HCT116 (cell line): ENCODE data around the gene CGNL1. TPM values are rescaled to one million over a fixed set of nuclear protein-coding genes. Genes with fewer than 3 reads are reported as not detected.

Experiments used
- ATAC-seq: fragments of 200-7000 bp; cut with Tn5 transposase; 2 replicates; pipeline ENCODE4 v1.9.1; 2020; ENCODE audit warnings: mild to moderate bottlenecking, moderate library complexity
- BruUV-seq: library from RNA; stranded (reverse); fragments of 400-500 nt; replicated peaks from 2 replicates; lab custom pipeline; 2021; lab: Mats Ljungman, UMichigan
- CTCF ChIA-PET: fragments of 300-600 bp; sonication (Branson Sonifier 250); formaldehyde crosslinking; loops from one replicate; lab custom pipeline; 2021; ENCODE audit warnings: antibody characterized with exemption; lab: Charles Lee
- POLR2A ChIA-PET: fragments of 300-600, 350-600 bp; sonication (Branson Sonifier 250); formaldehyde crosslinking; loops from one replicate; lab custom pipeline; 2021; ENCODE audit warnings: antibody characterized with exemption; lab: Charles Lee
- RAD21 ChIA-PET, 2 experiments: fragments of 300-600 bp; sonication (Branson Sonifier 250); formaldehyde crosslinking; loops; one replicate each; lab custom pipeline; 2023; ENCODE audit warnings: low total read pairs in 2 of 2; ENCODE audit not compliant: uncharacterized antibody in 2 of 2, unreplicated experiment in 2 of 2, low non-redundant PET in 1 of 2; lab: Charles Lee
- DNase-seq: peaks from one replicate; pipeline ENCODE4 v3.0.0-alpha.2; 2010; ENCODE audit warnings: low read depth, low spot score
- H2AFZ ChIP-seq: fragments of 200-600 bp; shearing (Covaris generic), sonication (generic); 2 replicates; pipeline ENCODE4 v1.6.1; 2017; ENCODE audit warnings: low read depth, mixed run types, mixed read lengths, antibody characterized with exemption, low read length; ENCODE audit not compliant: poor library complexity, severe bottlenecking
- H3K27ac ChIP-seq: 2 replicates; pipeline ENCODE4 v1.5.1; 2012; ENCODE audit warnings: low read depth, low read length
- H3K27me3 ChIP-seq: fragments of 200-600 bp; sonication (generic); 2 replicates; pipeline ENCODE4 v1.6.1; 2016; ENCODE audit warnings: mixed run types, low read length, mixed read lengths; ENCODE audit not compliant: insufficient read depth
- H3K36me3 ChIP-seq, 2 experiments: fragments of 200-500 bp in 1 of 2; fragments of 200-600 bp in 1 of 2; sonication (Bioruptor generic) in 1 of 2; sonication (generic) in 1 of 2; 2 replicates each; pipeline versions ENCODE4 v1.5.1 to v1.6.1; 2014 to 2016; ENCODE audit warnings: low read length in 2 of 2, inconsistent platforms in 1 of 2, mixed read lengths in 1 of 2, mixed run types in 1 of 2; ENCODE audit not compliant: insufficient read depth in 2 of 2, control insufficient read depth in 1 of 2
- H3K4me1 ChIP-seq, 2 experiments: fragments of 200-600 bp in 1 of 2; sonication (generic) in 1 of 2; 2 replicates each; pipeline versions ENCODE4 v1.5.1 to v1.6.1; 2012 to 2017; ENCODE audit warnings: low read length in 2 of 2, inconsistent platforms in 1 of 2, mild to moderate bottlenecking in 1 of 2, mixed read lengths in 1 of 2, mixed run types in 1 of 2, moderate library complexity in 1 of 2; ENCODE audit not compliant: insufficient read depth in 2 of 2, control insufficient read depth in 1 of 2
- H3K4me2 ChIP-seq: fragments of 200-600 bp; sonication (generic); 2 replicates; pipeline ENCODE4 v1.6.1; 2017; ENCODE audit warnings: mixed run types, low read length, mixed read lengths
- H3K4me3 ChIP-seq, 2 experiments: fragments of 200-600 bp in 1 of 2; sonication (generic) in 1 of 2; replicated peaks in 1 of 2; 2 replicates each; pipeline ENCODE4 v1.5.1; 2011 to 2016; ENCODE audit warnings: low read length in 2 of 2, control low read depth in 1 of 2, low read depth in 1 of 2, mild to moderate bottlenecking in 1 of 2, mixed read lengths in 1 of 2, mixed run types in 1 of 2
- H3K79me2 ChIP-seq: fragments of 200-600 bp; sonication (generic); 2 replicates; pipeline ENCODE4 v1.6.1; 2017; ENCODE audit warnings: mild to moderate bottlenecking, mixed run types, low read length, moderate library complexity, mixed read lengths; ENCODE audit not compliant: insufficient read depth
- H3K9ac ChIP-seq: fragments of 200-600 bp; sonication (generic); 2 replicates; pipeline ENCODE4 v1.6.1; 2016; ENCODE audit warnings: low read length, mixed read lengths
- H3K9me2 ChIP-seq: fragments of 200-600 bp; sonication (generic), shearing (Covaris generic); 2 replicates; pipeline ENCODE4 v1.6.1; 2017; ENCODE audit warnings: mixed run types, mild to moderate bottlenecking, moderate library complexity; ENCODE audit not compliant: insufficient read depth
- H3K9me3 ChIP-seq, 2 experiments: fragments of 200-500 bp in 1 of 2; fragments of 200-600 bp in 1 of 2; sonication (Bioruptor generic) in 1 of 2; sonication (generic) in 1 of 2; 2 replicates each; pipeline ENCODE4 v1.6.1; 2014 to 2017; ENCODE audit warnings: low read length in 2 of 2, mixed read lengths in 2 of 2, inconsistent platforms in 1 of 2, low read depth in 1 of 2, mild to moderate bottlenecking in 1 of 2, mixed run types in 1 of 2, moderate library complexity in 1 of 2; ENCODE audit not compliant: control insufficient read depth in 1 of 2, insufficient read depth in 1 of 2
- H4K20me1 ChIP-seq: fragments of 200-600 bp; sonication (generic), shearing (Covaris generic); 2 replicates; pipeline ENCODE4 v1.6.1; 2017; ENCODE audit warnings: mixed run types, mild to moderate bottlenecking, moderate library complexity; ENCODE audit not compliant: insufficient read depth
- ATF3 ChIP-seq: IDR thresholded peaks from 2 replicates; pipeline ENCODE4 v1.6.1; 2012
- CTCF ChIP-seq, 3 experiments: fragments of 200-600 bp in 1 of 3; sonication (generic) in 1 of 3; IDR thresholded peaks in 2 of 3; conservative IDR thresholded peaks in 1 of 3; 2 replicates each; pipeline ENCODE4 v1.5.1; 2012 to 2017; ENCODE audit warnings: low read depth in 2 of 3, low read length in 2 of 3, antibody characterized with exemption in 1 of 3, borderline replicate concordance in 1 of 3, control low read depth in 1 of 3, mild to moderate bottlenecking in 1 of 3, mixed read lengths in 1 of 3, mixed run types in 1 of 3, moderate library complexity in 1 of 3; ENCODE audit not compliant: insufficient read depth in 1 of 3
- EGR1 ChIP-seq: IDR thresholded peaks from 2 replicates; pipeline ENCODE4 v1.6.1; 2012; ENCODE audit warnings: low read depth
- EZH2 ChIP-seq: fragments of 200-600 bp; sonication (generic); IDR thresholded peaks from 2 replicates; pipeline ENCODE4 v1.6.1; 2017; ENCODE audit warnings: antibody characterized with exemption, mixed run types
- EZH2phosphoT487 ChIP-seq: fragments of 200-600 bp; IDR thresholded peaks from 2 replicates; pipeline ENCODE4 v1.6.1; 2018; ENCODE audit warnings: antibody characterized with exemption, borderline replicate concordance
- FOSL1 ChIP-seq: IDR thresholded peaks from 2 replicates; pipeline ENCODE4 v1.6.1; 2012; ENCODE audit warnings: low read depth
- MAX ChIP-seq: IDR thresholded peaks from 2 replicates; pipeline ENCODE4 v1.6.1; 2012
- POLR2AphosphoS5 ChIP-seq: IDR thresholded peaks from 2 replicates; pipeline ENCODE4 v1.6.1; 2011; ENCODE audit warnings: mild to moderate bottlenecking, low read depth, low read length, moderate library complexity
- RAD21 ChIP-seq: IDR thresholded peaks from 2 replicates; pipeline ENCODE4 v1.6.1; 2012; ENCODE audit warnings: low read depth, mild to moderate bottlenecking
- REST ChIP-seq: IDR thresholded peaks from 2 replicates; pipeline ENCODE4 v1.6.1; 2012; ENCODE audit warnings: low read depth
- SP1 ChIP-seq: IDR thresholded peaks from 2 replicates; pipeline ENCODE4 v1.6.1; 2012; ENCODE audit warnings: low read depth
- ZNF274 ChIP-seq: fragments of 200-500 bp; sonication (Bioruptor generic); IDR thresholded peaks from 2 replicates; pipeline ENCODE4 v1.6.1; 2014; ENCODE audit warnings: mild to moderate bottlenecking, low read depth, low read length, inconsistent platforms
- intact Hi-C: fragments of 100-400 bp; cut with micrococcal nuclease; formaldehyde crosslinking; loops from 2 replicates; pipeline ENCODE4 v1.10.0; 2022
- total RNA-seq: library from RNA; stranded (reverse); gene quantifications from one replicate; pipeline ENCODE4 v1.2.1, GENCODE V29; 2021; ENCODE audit not compliant: unreplicated experiment

CGNL1 gene
- total RNA-seq, 1 experiment from 2014 or later = 2.2 TPM

- Histone ChIP-seq H3K27ac (no peak overlapping the region), H3K9me2 (no peaks in the 10 kb centered on the region), H2AFZ (no peak overlapping the region), H3K79me2 (no peaks in the 10 kb centered on the region), H4K20me1 (no peaks in the 10 kb centered on the region), H3K4me3 (no peak overlapping the region), H3K4me1 (peaks cover 0 to 16% of the 10 kb centered on the region in 2 experiments; a peak in 2 of 4 replicates), H3K4me2 (no peak overlapping the region), H3K9ac (no peak overlapping the region), H3K9me3 (no peaks in the 10 kb centered on the region), H3K36me3 (no peaks in the 10 kb centered on the region), H3K27me3 (no peaks in the 10 kb centered on the region)
- ATAC-seq = no peak
- ChIA-PET CTCF (no interaction called here), POLR2A (no interaction called here), RAD21 (no interaction called here)
- DNase-seq = no peak
- no TSS peak for BruUV-seq
- intact Hi-C loops = no loop called here
- no peak for TF ChIP-seq EZH2
- no peak for TF ChIP-seq EGR1
- no peak for TF ChIP-seq FOSL1
These were observed 196.8 kb downstream of the CGNL1 start for GRCh38 chr15:57573151-57573550.

- Histone ChIP-seq H3K9ac (no peak overlapping the region), H2AFZ (no peak overlapping the region), H3K79me2 (no peaks in the 10 kb centered on the region), H3K4me3 (no peak overlapping the region), H3K4me2 (no peak overlapping the region), H3K9me2 (no peaks in the 10 kb centered on the region), H3K4me1 (peaks cover 0 to 13% of the 10 kb centered on the region in 2 experiments; a peak in 2 of 4 replicates), H3K27me3 (no peaks in the 10 kb centered on the region), H3K27ac (no peak overlapping the region), H3K9me3 (no peaks in the 10 kb centered on the region), H3K36me3 (no peaks in the 10 kb centered on the region), H4K20me1 (no peaks in the 10 kb centered on the region)
- ATAC-seq (no peak), DNase-seq (no peak)
- no TSS peak for BruUV-seq
- CTCF ChIA-PET = no interaction called here
- RAD21 ChIA-PET = no interaction called here
- POLR2A ChIA-PET = no interaction called here
- intact Hi-C loops = no loop called here
- TF ChIP-seq ZNF274 (no peak), FOSL1 (no peak), EZH2 (no peak), SP1 (no peak), ATF3 (no peak), MAX (no peak), CTCF (IDR thresholded peaks at IDR 0.05 in 2 of 3, conservative IDR thresholded peaks at IDR 0.05 in 1 of 3; ENCODE audit: borderline replicate concordance in 1 of 3, insufficient read depth in 1 of 3, low read depth in 2 of 3, low read length in 2 of 3) (no peak), EZH2phosphoT487 (no peak), RAD21 (no peak), REST (no peak), POLR2AphosphoS5 (no peak)
These were observed 199.1 kb downstream of the CGNL1 start for GRCh38 chr15:57575363-57575762.
